ENCODE measurements around the gene RIMBP2.

DNA sequence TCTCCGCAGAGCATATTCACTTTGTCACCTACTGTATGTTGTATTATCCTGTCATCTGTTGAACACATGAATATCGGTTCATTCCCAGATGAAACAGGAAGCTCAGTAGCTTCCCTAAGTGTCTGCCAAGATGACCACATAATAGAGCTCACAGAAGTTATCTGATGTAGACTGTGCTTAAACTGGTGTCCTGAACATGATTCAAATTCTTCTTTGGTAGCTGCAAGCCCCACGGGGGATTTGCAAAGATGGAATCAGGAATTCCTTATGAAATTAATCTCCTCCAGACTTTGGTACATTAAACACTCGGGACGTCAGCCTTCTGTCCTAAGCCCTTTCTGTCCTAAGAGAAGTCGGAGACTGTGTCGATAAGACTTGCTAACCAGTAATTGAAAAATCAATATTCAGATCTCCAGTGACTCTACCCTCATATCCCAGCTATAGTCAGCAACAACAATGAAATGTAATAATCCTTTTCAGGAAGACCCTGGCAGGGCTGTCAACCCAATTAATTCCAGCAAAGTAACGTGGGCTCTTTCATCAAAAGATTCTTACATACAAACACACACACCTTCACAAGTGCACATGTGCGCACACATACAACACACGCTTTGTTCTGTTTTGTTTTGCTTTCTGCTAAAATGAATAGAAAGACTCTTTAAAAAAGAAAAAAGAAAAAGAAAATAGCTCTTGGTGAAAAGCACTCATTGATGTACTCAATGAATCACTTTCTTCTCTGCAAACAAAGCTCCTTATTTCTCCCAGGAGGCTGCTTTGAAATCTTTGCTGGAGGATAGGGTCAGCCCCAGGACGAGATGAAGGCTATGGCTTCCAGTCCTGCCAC, 127.2 kb downstream of the RIMBP2 start:
- TF ChIP-seq, protein P1, sequence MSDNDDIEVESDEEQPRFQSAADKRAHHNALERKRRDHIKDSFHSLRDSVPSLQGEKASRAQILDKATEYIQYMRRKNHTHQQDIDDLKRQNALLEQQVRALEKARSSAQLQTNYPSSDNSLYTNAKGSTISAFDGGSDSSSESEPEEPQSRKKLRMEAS (IDR thresholded peaks at IDR 0.05; ENCODE audit: low read depth, low read length) = no peak
- no peak for TF ChIP-seq POLR2A (IDR thresholded peaks at IDR 0.05; ENCODE audit: extremely low read depth, insufficient read length)
